Heart right ventricle (tissue), 16 donors: ENCODE measurements around the gene ITIH4. TPM values are rescaled to one million over a fixed set of nuclear protein-coding genes. Genes with fewer than 3 reads are reported as not detected.

Experiments
- ATAC-seq, 8 donors: fragments of 200-7000 bp; cut with Tn5 transposase; one replicate each; pipeline ENCODE4 v1.9.1; 2020; ENCODE audit warnings: mild to moderate bottlenecking in 8 of 8, moderate library complexity in 8 of 8, moderate number of reproducible peaks in 1 of 8
- DNase-seq, 2 donors: peaks; one replicate each; pipeline ENCODE4 v3.0.0-alpha.2; 2020
- H3K27ac ChIP-seq, 10 donors: fragments of 200-600 bp; sonication (generic) in 2 of 10; one replicate each; pipeline versions ENCODE4 v1.5.0 to v1.8.0; 2020 to 2022; ENCODE audit warnings: mild to moderate bottlenecking in 3 of 10
- H3K27me3 ChIP-seq, 7 donors: fragments of 200-600 bp; one replicate each; pipeline ENCODE4 v1.8.0; 2021 to 2022; ENCODE audit warnings: mild to moderate bottlenecking in 2 of 7
- H3K36me3 ChIP-seq, 9 donors: fragments of 200-600 bp; sonication (generic) in 1 of 9; one replicate each; pipeline versions ENCODE4 v1.5.0 to v1.8.0; 2020 to 2022; ENCODE audit warnings: mild to moderate bottlenecking in 2 of 9
- H3K4me1 ChIP-seq, 9 donors: fragments of 200-600 bp; sonication (generic) in 1 of 9; one replicate each; pipeline versions ENCODE4 v1.5.0 to v1.8.0; 2020 to 2022; ENCODE audit warnings: mild to moderate bottlenecking in 4 of 9
- H3K4me3 ChIP-seq, 10 donors: fragments of 200-600 bp; sonication (generic) in 2 of 10; one replicate each; pipeline versions ENCODE4 v1.5.0 to v1.8.0; 2020 to 2022; ENCODE audit warnings: mild to moderate bottlenecking in 7 of 10, moderate library complexity in 2 of 10
- H3K9me3 ChIP-seq, 11 donors: fragments of 200-600 bp in 10 of 11; sonication (generic) in 2 of 11; one replicate each; pipeline versions ENCODE4 v1.5.0 to v1.8.0; 2013 to 2022; ENCODE audit warnings: mild to moderate bottlenecking in 2 of 11, control low read depth in 1 of 11, moderate library complexity in 1 of 11
- CTCF ChIP-seq, 9 donors: fragments of 200-600 bp; sonication (generic) in 2 of 9; IDR thresholded peaks; one replicate each; pipeline versions ENCODE4 v1.5.0 to v1.8.0; 2021 to 2022; ENCODE audit warnings: antibody characterized with exemption in 9 of 9, mild to moderate bottlenecking in 5 of 9, moderate library complexity in 1 of 9
- WGBS, 2 donors: extraction: QIAGEN DNeasy Blood & Tissue Kit; methylation state at CpG; one replicate each; pipeline ENCODE4 v1.1.7; 2013; ENCODE audit warnings: inconsistent platforms in 1 of 2; 5-methylcytosine and 5-hydroxymethylcytosine counted together
- intact Hi-C, 10 donors: fragments of 100-400 bp; cut with DNase I; formaldehyde crosslinking; loops; one replicate each; pipeline versions ENCODE4 v1.11.1 to v1.14.2; 2022
- polyA plus RNA-seq, 2 donors: library from polyadenylated mRNA; stranded (reverse); fragments of 200-250 nt; gene quantifications; one replicate each; pipeline ENCODE4 v1.2.3, GENCODE V29; 2013
- total RNA-seq, 10 donors: library from RNA; stranded (reverse); fragmentation: NEBNext Ultra II Directional in 3 of 10; extraction: Animal tissue kit (Norgen Biotek cat#: 25700) in 3 of 10; gene quantifications; one replicate each; pipeline versions ENCODE4 v1.2.1 to v1.2.4, GENCODE V29; 2021 to 2023
- donor health status: Arrhythmogenic right ventricular cardiomyopathy.
- donor health status: ischemic (EF 13 %, LVEDD 7.1; RV severe dilation, severe dysfunction).
- donor health status: healthy with polysubstance abuse.
- donor health status: DM: no; HTN: yes; CAD: no.
- donor health status: DM: no; HTN: no; CAD: no.
- donor health status: ischemic (EF 25% LVEDD 6.9; RV normal size, moderate dysfunction).
- donor health status: ischemic (EF 25% LVEDD 5.7; RV mildly dilated, moderate dysfunction).
- donor health status: healthy.
- donor health status: DM: yes; HTN: yes; CAD: no.
- donor health status: Ischemic cardiomyopathy.
- donor health status: ischemic (EF 35%, LVEDD 5.7; RV mildly dilated, moderate dysfunction).
- donor health status: nonischemic (EF 11% LVEDD 7.7; RV severe dilation, severe dysfunction).
- donor health status: DM: yes; HTN: yes; CAD: no.
- donor health status: PGD.
- donor health status: ischemic (EF 29% LVEDD 5.4; RV normal size, mild dysfunction).
- donor health status: nonischemic (EF 23%, LVEDD 6.1; RV moderate dilation, normal function).

Gene ITIH4
- total and polyA plus RNA-seq, 12 donors = 1.5 to 17.9 (median 4.3) TPM

- no peak for DNase-seq
Observed at GRCh38 chr3:52829482-52829881, 990 bp downstream of the ITIH4 start.

GRCh38 chr3:52827866-52828376, 2.6 kb downstream of the ITIH4 start:
- no peak for TF ChIP-seq CTCF (IDR thresholded peaks at IDR 0.05)
- ATAC-seq (no peak), DNase-seq (no peak)
- Histone ChIP-seq H3K36me3 (peaks cover 0 to 45% (median 0%) of the 10 kb centered on the region in 9 donors), H3K4me1 (peaks cover 0 to 26% (median 12%) of the 10 kb centered on the region in 9 donors), H3K27me3 (no peaks in the 10 kb centered on the region), H3K27ac (no peak overlapping the region), H3K4me3 (no peak overlapping the region), H3K9me3 (no peaks in the 10 kb centered on the region)
- 74 to 79% methylated on average over 10 of the region's 10 CpGs for WGBS, 2 donors
- intact Hi-C loops = no loop called here

More at GRCh38 chr3:52829482-52829881, 990 bp downstream of the ITIH4 start:
- intact Hi-C loops = no loop called here
- peaks cover 0 to 33% (median 0%) of the 10 kb centered on the region in 9 donors for H3K36me3 ChIP-seq
- H3K4me3 ChIP-seq = no peak overlapping the region
- TF ChIP-seq CTCF (IDR thresholded peaks at IDR 0.05) = no peak
- no peaks in the 10 kb centered on the region for H3K27me3 ChIP-seq
- peaks cover 6 to 34% (median 20%) of the 10 kb centered on the region in 9 donors for H3K4me1 ChIP-seq
- H3K27ac ChIP-seq = no peak overlapping the region
- H3K9me3 ChIP-seq = no peaks in the 10 kb centered on the region
- ATAC-seq = no peak
- 89 to 98% methylated on average over 3 of the region's 3 CpGs for WGBS, 2 donors

- no peak for TF ChIP-seq CTCF (IDR thresholded peaks at IDR 0.05)
- H3K4me3 ChIP-seq = no peak overlapping the region
- H3K27ac ChIP-seq = no peak overlapping the region
- intact Hi-C loops = no loop called here
- H3K4me1 ChIP-seq = peaks cover 0 to 26% (median 12%) of the 10 kb centered on the region in 9 donors
- peaks cover 0 to 46% (median 0%) of the 10 kb centered on the region in 9 donors for H3K36me3 ChIP-seq
- ATAC-seq (no peak), DNase-seq (no peak)
- WGBS, 2 donors = 70 to 71% methylated on average over 9 of the region's 9 CpGs
- H3K27me3 ChIP-seq = no peaks in the 10 kb centered on the region
- no peaks in the 10 kb centered on the region for H3K9me3 ChIP-seq
Observed at GRCh38 chr3:52827441-52827840, 3.0 kb downstream of the ITIH4 start.

- intact Hi-C loops = no loop called here
- H3K4me3 ChIP-seq = no peak overlapping the region
- no peak for DNase-seq
- H3K27ac ChIP-seq = no peak overlapping the region
- H3K4me1 ChIP-seq = no peaks in the 10 kb centered on the region
- H3K9me3 ChIP-seq = no peaks in the 10 kb centered on the region
- WGBS, 2 donors = 88 to 97% methylated on average over 10 of the region's 10 CpGs
- no peak for ATAC-seq
- H3K36me3 ChIP-seq = peaks cover 0 to 61% (median 0%) of the 10 kb centered on the region in 9 donors
- TF ChIP-seq CTCF (IDR thresholded peaks at IDR 0.05) = no peak
- no peaks in the 10 kb centered on the region for H3K27me3 ChIP-seq
Observed at GRCh38 chr3:52824037-52824436, 6.4 kb downstream of the ITIH4 start.
